Neural progenitor cell (in vitro differentiated cells): ENCODE data around the gene RNF5. TPM values are rescaled to one million over a fixed set of nuclear protein-coding genes. Genes with fewer than 3 reads are reported as not detected.

Experiments
- DNase-seq: peaks from one replicate; pipeline ENCODE4 v3.0.0-alpha.2; 2016; ENCODE audit warnings: low spot score
- H2AFZ ChIP-seq: fragments of 200-600 bp; sonication (generic); replicated peaks from 2 replicates; pipeline ENCODE4 v1.6.1; 2016; ENCODE audit warnings: antibody characterized with exemption
- H3F3A ChIP-seq: fragments of 200-600 bp; sonication (generic); 2 replicates; pipeline ENCODE4 v1.6.1; 2016; ENCODE audit warnings: antibody characterized with exemption, low read depth
- H3K27ac ChIP-seq: fragments of 200-600 bp; sonication (generic); 2 replicates; pipeline ENCODE4 v1.5.1; 2016; ENCODE audit warnings: mild to moderate bottlenecking
- H3K27me3 ChIP-seq: fragments of 200-600 bp; sonication (generic); 2 replicates; pipeline ENCODE4 v1.6.1; 2016; ENCODE audit warnings: mild to moderate bottlenecking, moderate library complexity
- H3K36me3 ChIP-seq: fragments of 200-600 bp; sonication (generic); 2 replicates; pipeline ENCODE4 v1.5.1; 2016
- H3K4me1 ChIP-seq: fragments of 200-600 bp; sonication (generic); 2 replicates; pipeline ENCODE4 v1.6.1; 2016; ENCODE audit warnings: mixed run types
- H3K4me2 ChIP-seq: fragments of 200-600 bp; sonication (generic); 2 replicates; pipeline ENCODE4 v1.6.1; 2016
- H3K4me3 ChIP-seq: fragments of 200-600 bp; sonication (generic); 2 replicates; pipeline ENCODE4 v1.5.1; 2016
- H3K79me2 ChIP-seq: fragments of 200-600 bp; sonication (generic); 2 replicates; pipeline ENCODE4 v1.6.1; 2016; ENCODE audit warnings: low read depth
- H3K9ac ChIP-seq: fragments of 200-600 bp; sonication (generic); 2 replicates; pipeline ENCODE4 v1.6.1; 2016
- H3K9me3 ChIP-seq: fragments of 200-600 bp; sonication (generic); 2 replicates; pipeline ENCODE4 v1.5.1; 2016; ENCODE audit warnings: low read depth
- H4K20me1 ChIP-seq: fragments of 200-600 bp; sonication (generic); 2 replicates; pipeline ENCODE4 v1.6.1; 2016; ENCODE audit warnings: low read depth
- H3K27ac Mint-ChIP-seq: 3 replicates; pipeline ENCODE4 v1.8.0; 2021; ENCODE audit warnings: mixed read lengths
- H3K27me3 Mint-ChIP-seq: 2 replicates; pipeline ENCODE4 v1.8.0; 2022; ENCODE audit warnings: low read depth, mild to moderate bottlenecking, inconsistent platforms, moderate library complexity, mixed read lengths; ENCODE audit not compliant: insufficient read depth
- H3K36me3 Mint-ChIP-seq: 3 replicates; pipeline ENCODE4 v1.8.0; 2021; ENCODE audit warnings: mixed read lengths
- H3K4me1 Mint-ChIP-seq: 3 replicates; pipeline ENCODE4 v1.8.0; 2021; ENCODE audit warnings: mixed read lengths
- H3K4me3 Mint-ChIP-seq: 3 replicates; pipeline ENCODE4 v1.8.0; 2021; ENCODE audit warnings: mild to moderate bottlenecking, moderate library complexity, mixed read lengths
- H3K9me3 Mint-ChIP-seq: 3 replicates; pipeline ENCODE4 v1.8.0; 2020; ENCODE audit warnings: mixed read lengths
- CTCF ChIP-seq: fragments of 200-600 bp; sonication (generic); IDR thresholded peaks from 2 replicates; pipeline ENCODE4 v1.5.1; 2017; ENCODE audit warnings: antibody characterized with exemption, mild to moderate bottlenecking
- EZH2 ChIP-seq: fragments of 200-600 bp; sonication (generic); IDR thresholded peaks from 2 replicates; pipeline ENCODE4 v1.6.1; 2017; ENCODE audit warnings: antibody characterized with exemption, mild to moderate bottlenecking, moderate library complexity
- EZH2phosphoT487 ChIP-seq: fragments of 200-600 bp; sonication (generic); IDR thresholded peaks from 2 replicates; pipeline ENCODE4 v1.6.1; 2017; ENCODE audit warnings: antibody characterized with exemption
- total RNA-seq: library from RNA; depleted of rRNA; stranded (reverse); fragments of >200 nt; gene quantifications from 2 replicates; pipeline ENCODE4 v1.2.3, GENCODE V29; 2015; ENCODE audit warnings: low replicate concordance

The RNF5 gene
- total RNA-seq, 1 donor from 2014 or later: 129 TPM

DNA sequence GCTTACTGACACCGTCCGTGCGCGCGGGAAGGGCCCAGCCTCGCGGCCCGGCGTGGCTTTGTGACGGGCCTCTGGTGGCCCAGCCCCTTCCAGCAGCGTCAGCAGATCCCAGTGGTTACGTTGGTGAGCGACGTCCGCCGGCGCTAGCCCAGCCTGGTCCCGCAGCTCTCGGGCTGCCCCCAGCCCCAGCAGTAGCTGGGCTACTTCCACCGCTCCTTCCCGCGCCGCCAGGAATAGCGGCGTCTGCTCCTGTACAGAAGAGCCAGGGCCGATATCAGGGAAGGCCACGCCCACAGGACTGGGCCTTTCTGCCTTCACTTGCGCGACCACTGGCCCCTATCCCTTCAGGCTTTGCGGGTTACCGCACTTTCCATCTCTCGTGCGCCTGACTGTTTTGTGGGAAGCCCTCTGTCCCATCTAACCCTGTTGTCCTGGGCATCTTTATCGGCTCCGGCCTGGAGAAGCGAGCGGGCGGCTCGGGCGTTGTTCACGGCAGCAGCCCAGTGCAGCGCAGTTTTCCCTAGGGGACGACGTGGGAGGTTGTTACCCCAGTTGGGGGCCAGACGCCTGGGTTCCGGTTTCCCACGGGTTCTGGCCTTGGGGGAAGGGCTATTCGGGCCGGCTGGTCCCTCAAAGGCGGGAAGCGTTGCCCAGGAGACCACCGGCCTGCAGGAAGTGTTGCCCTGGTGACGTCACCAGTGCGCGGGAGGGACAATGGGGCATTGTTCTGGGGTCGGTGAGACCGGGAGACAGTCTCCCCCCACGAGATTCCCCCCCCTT is 17.9 kb downstream of the RNF5 start:
- peaks cover 3% of the 10 kb centered on the region for H3K79me2 ChIP-seq
- peak overlapping the region; percentile 91 for H3K9ac ChIP-seq
- H3K4me3 ChIP-seq: peak overlapping the region; percentile 70
- H3K36me3 ChIP-seq: no peaks in the 10 kb centered on the region
- no peaks in the 10 kb centered on the region for H3K27me3 ChIP-seq
- no peaks in the 10 kb centered on the region for H4K20me1 ChIP-seq
- Mint-ChIP-seq H3K4me3 (peak overlapping the region; percentile 93), H3K4me1 (peaks cover 47% of the 10 kb centered on the region), H3K9me3 (no peaks in the 10 kb centered on the region), H3K27ac (peak overlapping the region; percentile 99), H3K36me3 (peaks cover 2% of the 10 kb centered on the region), H3K27me3 (peaks cover 2% of the 10 kb centered on the region)
- TF ChIP-seq EZH2 (no peak), EZH2phosphoT487 (no peak)
- H3F3A ChIP-seq: peaks cover 25% of the 10 kb centered on the region
- H3K27ac ChIP-seq: peak overlapping the region; percentile 99
- peak; percentile 93 for DNase-seq
- peak overlapping the region; percentile 86 for H3K4me2 ChIP-seq
- H3K9me3 ChIP-seq: no peaks in the 10 kb centered on the region
- H3K4me1 ChIP-seq: peaks cover 25% of the 10 kb centered on the region
- H2AFZ ChIP-seq: peak overlapping the region; percentile 14

DNA sequence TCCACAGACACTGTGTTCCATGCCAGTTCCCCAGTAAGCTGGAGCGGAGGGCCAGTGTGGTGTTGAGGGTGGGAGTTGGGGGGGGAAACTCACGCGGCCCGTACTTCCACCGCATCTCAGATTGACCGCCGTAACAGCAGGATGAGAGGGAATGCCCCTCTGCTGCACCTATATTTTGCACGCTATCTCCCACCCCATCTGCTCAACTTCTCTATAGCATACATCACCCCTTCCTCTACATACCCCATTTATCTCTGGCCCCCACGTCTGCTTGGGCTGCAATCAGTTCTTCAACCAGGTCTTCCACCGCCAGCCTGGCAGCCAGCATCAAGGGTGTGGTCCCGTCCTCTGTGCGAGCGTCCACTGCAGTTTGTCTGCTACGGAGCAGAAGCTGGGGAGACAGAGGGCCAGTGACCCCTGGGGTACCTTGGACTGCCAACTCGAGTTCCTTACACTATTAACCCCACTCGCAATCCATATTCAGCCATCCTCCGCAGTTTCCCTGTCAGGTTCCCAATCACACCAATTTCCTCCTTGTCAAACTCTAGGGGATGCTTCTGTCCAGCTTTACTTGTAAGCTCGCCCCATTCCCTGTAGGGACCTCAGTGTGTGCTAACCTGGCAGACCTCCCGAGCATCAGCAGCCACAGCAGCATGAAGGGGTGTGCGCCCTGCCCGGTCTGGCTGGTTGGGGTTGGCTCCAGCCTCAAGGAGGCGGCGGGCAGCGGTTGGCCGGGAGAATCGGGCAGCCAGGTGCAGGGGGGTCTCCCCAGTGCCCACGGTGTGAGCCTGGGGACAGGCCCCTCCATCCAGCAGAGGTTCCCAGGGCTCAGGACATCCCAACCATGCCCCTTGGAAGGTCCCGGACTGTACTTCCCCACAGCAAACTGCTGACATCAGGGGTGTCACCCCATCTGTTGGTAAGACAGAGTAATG is 18.7 kb downstream of the RNF5 start:
- TF ChIP-seq EZH2phosphoT487: no peak
- TF ChIP-seq EZH2: no peak
- TF ChIP-seq CTCF: no peak
- no peaks in the 10 kb centered on the region for H3K27me3 ChIP-seq
- peak overlapping the region; percentile 99 for H3K27ac ChIP-seq
- H3K9me3 Mint-ChIP-seq: no peaks in the 10 kb centered on the region
- peak overlapping the region; percentile 14 for H2AFZ ChIP-seq
- no peaks in the 10 kb centered on the region for H3K36me3 ChIP-seq
- peaks cover 22% of the 10 kb centered on the region for H3F3A ChIP-seq
- H3K27ac Mint-ChIP-seq: peak overlapping the region; percentile 99
- H3K4me3 Mint-ChIP-seq: peak overlapping the region; percentile 93
- H4K20me1 ChIP-seq: no peaks in the 10 kb centered on the region
- no peaks in the 10 kb centered on the region for H3K9me3 ChIP-seq
- H3K36me3 Mint-ChIP-seq: peaks cover 2% of the 10 kb centered on the region
- H3K4me3 ChIP-seq: peak overlapping the region; percentile 70
- DNase-seq: peak; percentile 29
- H3K4me2 ChIP-seq: peak overlapping the region; percentile 86
- peaks cover 47% of the 10 kb centered on the region for H3K4me1 Mint-ChIP-seq
- H3K27me3 Mint-ChIP-seq: peaks cover 2% of the 10 kb centered on the region
- H3K9ac ChIP-seq: peak overlapping the region; percentile 91
- peaks cover 22% of the 10 kb centered on the region for H3K4me1 ChIP-seq
- no peaks in the 10 kb centered on the region for H3K79me2 ChIP-seq

GRCh38 chr6:32198345-32198696 is 20.1 kb downstream of the RNF5 start:
- Mint-ChIP-seq H3K4me3 (no peak overlapping the region), H3K36me3 (peaks cover 2% of the 10 kb centered on the region), H3K27ac (no peak overlapping the region), H3K4me1 (peaks cover 48% of the 10 kb centered on the region), H3K27me3 (peaks cover 2% of the 10 kb centered on the region), H3K9me3 (no peaks in the 10 kb centered on the region)
- no peaks in the 10 kb centered on the region for H3K9me3 ChIP-seq
- H3K4me3 ChIP-seq: no peak overlapping the region
- no peaks in the 10 kb centered on the region for H3K36me3 ChIP-seq
- H4K20me1 ChIP-seq: no peaks in the 10 kb centered on the region
- peaks cover 22% of the 10 kb centered on the region for H3F3A ChIP-seq
- no peak overlapping the region for H2AFZ ChIP-seq
- peaks cover 18% of the 10 kb centered on the region for H3K4me1 ChIP-seq
- H3K4me2 ChIP-seq: no peak overlapping the region
- H3K27ac ChIP-seq: no peak overlapping the region
- no peak overlapping the region for H3K9ac ChIP-seq
- H3K79me2 ChIP-seq: no peaks in the 10 kb centered on the region
- no peak for TF ChIP-seq EZH2phosphoT487
- no peak for TF ChIP-seq CTCF
- no peak for DNase-seq
- H3K27me3 ChIP-seq: no peaks in the 10 kb centered on the region
